Measurements from ENCODE around the gene DPM2. TPM values are rescaled to one million over a fixed set of nuclear protein-coding genes. Genes with fewer than 3 reads are reported as not detected.

Gene DPM2
- total and polyA plus RNA-seq, 2 experiments from 2014 or later = 36.6 to 92.4 TPM

- no peaks in the 10 kb centered on the region for H3K4me1 ChIP-seq (ENCODE audit: insufficient read depth)
- no peak overlapping the region for H3K4me2 ChIP-seq
- no peaks in the 10 kb centered on the region for H3K9me3 Mint-ChIP-seq
- peaks cover 26% of the 10 kb centered on the region for H3K36me3 ChIP-seq (ENCODE audit: insufficient read depth)
- H3K27ac Mint-ChIP-seq = no peak overlapping the region
- H3K9me2 ChIP-seq (ENCODE audit: insufficient read depth) = no peaks in the 10 kb centered on the region
- H3K36me3 Mint-ChIP-seq (ENCODE audit: low read depth) = peaks cover 62% of the 10 kb centered on the region
- H3K27me3 Mint-ChIP-seq (ENCODE audit: insufficient read depth, low read depth, poor library complexity) = peaks cover 15% of the 10 kb centered on the region
- no peaks in the 10 kb centered on the region for H3K79me2 ChIP-seq (replicated peaks; ENCODE audit: insufficient read depth)
- H4K20me1 ChIP-seq (replicated peaks; ENCODE audit: insufficient read depth) = peaks cover 9% of the 10 kb centered on the region
- 0 out of 2 replicates have a peak, but pooled peaks cover 5% of the 10 kb centered on the region for H3F3A ChIP-seq (replicated peaks; ENCODE audit: low read depth)
- H3K4me3 Mint-ChIP-seq = no peak overlapping the region
- H3K4me1 Mint-ChIP-seq = peaks cover 7% of the 10 kb centered on the region; the same call in 2 of the 3 replicates
- ATAC-seq (no peak), DNase-seq (ENCODE audit: low spot score) (no peak)
- no peak overlapping the region for H3K4me3 ChIP-seq
- no peak overlapping the region for H3K27ac ChIP-seq (ENCODE audit: low read depth)
- TF ChIP-seq, protein P1, sequence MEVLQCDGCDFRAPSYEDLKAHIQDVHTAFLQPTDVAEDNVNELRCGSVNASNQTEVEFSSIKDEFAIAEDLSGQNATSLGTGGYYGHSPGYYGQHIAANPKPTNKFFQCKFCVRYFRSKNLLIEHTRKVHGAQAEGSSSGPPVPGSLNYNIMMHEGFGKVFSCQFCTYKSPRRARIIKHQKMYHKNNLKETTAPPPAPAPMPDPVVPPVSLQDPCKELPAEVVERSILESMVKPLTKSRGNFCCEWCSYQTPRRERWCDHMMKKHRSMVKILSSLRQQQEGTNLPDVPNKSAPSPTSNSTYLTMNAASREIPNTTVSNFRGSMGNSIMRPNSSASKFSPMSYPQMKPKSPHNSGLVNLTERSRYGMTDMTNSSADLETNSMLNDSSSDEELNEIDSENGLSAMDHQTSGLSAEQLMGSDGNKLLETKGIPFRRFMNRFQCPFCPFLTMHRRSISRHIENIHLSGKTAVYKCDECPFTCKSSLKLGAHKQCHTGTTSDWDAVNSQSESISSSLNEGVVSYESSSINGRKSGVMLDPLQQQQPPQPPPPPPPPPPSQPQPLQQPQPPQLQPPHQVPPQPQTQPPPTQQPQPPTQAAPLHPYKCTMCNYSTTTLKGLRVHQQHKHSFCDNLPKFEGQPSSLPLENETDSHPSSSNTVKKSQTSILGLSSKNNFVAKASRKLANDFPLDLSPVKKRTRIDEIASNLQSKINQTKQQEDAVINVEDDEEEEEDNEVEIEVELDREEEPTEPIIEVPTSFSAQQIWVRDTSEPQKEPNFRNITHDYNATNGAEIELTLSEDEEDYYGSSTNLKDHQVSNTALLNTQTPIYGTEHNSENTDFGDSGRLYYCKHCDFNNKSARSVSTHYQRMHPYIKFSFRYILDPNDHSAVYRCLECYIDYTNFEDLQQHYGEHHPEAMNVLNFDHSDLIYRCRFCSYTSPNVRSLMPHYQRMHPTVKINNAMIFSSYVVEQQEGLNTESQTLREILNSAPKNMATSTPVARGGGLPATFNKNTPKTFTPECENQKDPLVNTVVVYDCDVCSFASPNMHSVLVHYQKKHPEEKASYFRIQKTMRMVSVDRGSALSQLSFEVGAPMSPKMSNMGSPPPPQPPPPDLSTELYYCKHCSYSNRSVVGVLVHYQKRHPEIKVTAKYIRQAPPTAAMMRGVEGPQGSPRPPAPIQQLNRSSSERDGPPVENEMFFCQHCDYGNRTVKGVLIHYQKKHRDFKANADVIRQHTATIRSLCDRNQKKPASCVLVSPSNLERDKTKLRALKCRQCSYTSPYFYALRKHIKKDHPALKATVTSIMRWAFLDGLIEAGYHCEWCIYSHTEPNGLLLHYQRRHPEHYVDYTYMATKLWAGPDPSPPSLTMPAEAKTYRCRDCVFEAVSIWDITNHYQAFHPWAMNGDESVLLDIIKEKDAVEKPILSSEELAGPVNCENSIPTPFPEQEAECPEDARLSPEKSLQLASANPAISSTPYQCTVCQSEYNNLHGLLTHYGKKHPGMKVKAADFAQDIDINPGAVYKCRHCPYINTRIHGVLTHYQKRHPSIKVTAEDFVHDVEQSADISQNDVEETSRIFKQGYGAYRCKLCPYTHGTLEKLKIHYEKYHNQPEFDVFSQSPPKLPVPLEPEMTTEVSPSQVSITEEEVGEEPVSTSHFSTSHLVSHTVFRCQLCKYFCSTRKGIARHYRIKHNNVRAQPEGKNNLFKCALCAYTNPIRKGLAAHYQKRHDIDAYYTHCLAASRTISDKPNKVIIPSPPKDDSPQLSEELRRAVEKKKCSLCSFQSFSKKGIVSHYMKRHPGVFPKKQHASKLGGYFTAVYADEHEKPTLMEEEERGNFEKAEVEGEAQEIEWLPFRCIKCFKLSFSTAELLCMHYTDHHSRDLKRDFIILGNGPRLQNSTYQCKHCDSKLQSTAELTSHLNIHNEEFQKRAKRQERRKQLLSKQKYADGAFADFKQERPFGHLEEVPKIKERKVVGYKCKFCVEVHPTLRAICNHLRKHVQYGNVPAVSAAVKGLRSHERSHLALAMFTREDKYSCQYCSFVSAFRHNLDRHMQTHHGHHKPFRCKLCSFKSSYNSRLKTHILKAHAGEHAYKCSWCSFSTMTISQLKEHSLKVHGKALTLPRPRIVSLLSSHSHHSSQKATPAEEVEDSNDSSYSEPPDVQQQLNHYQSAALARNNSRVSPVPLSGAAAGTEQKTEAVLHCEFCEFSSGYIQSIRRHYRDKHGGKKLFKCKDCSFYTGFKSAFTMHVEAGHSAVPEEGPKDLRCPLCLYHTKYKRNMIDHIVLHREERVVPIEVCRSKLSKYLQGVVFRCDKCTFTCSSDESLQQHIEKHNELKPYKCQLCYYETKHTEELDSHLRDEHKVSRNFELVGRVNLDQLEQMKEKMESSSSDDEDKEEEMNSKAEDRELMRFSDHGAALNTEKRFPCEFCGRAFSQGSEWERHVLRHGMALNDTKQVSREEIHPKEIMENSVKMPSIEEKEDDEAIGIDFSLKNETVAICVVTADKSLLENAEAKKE (CRISPR knock-in tag; IDR thresholded peaks at IDR 0.05) = no peak
- no peak for TF ChIP-seq ZNF114 (CRISPR knock-in tag; IDR thresholded peaks at IDR 0.05)
- no peak for TF ChIP-seq JUNB (IDR thresholded peaks at IDR 0.05; ENCODE audit: unreplicated experiment)
- TF ChIP-seq EZH2phosphoT487 (IDR thresholded peaks at IDR 0.05; ENCODE audit: unreplicated experiment) = no peak
- TF ChIP-seq CREB1 (CRISPR knock-in tag; IDR thresholded peaks at IDR 0.05; ENCODE audit: low read depth) = no peak
- no peak for TF ChIP-seq POLR2AphosphoS5 (IDR thresholded peaks at IDR 0.05; ENCODE audit: low read depth)
- no peak for TF ChIP-seq STAT1 (IDR thresholded peaks at IDR 0.05; ENCODE audit: unreplicated experiment)
- TF ChIP-seq CTCF (conservative IDR thresholded peaks at IDR 0.05; ENCODE audit: low read depth in 2 of 2) = no peak
- no peak for TF ChIP-seq ZNF331 (CRISPR knock-in tag; IDR thresholded peaks at IDR 0.05; ENCODE audit: low read depth)
- no peak for TF ChIP-seq REST (IDR thresholded peaks at IDR 0.05; ENCODE audit: unreplicated experiment)
- TF ChIP-seq, protein P2, sequence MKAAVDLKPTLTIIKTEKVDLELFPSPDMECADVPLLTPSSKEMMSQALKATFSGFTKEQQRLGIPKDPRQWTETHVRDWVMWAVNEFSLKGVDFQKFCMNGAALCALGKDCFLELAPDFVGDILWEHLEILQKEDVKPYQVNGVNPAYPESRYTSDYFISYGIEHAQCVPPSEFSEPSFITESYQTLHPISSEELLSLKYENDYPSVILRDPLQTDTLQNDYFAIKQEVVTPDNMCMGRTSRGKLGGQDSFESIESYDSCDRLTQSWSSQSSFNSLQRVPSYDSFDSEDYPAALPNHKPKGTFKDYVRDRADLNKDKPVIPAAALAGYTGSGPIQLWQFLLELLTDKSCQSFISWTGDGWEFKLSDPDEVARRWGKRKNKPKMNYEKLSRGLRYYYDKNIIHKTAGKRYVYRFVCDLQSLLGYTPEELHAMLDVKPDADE (IDR thresholded peaks at IDR 0.05) = no peak
- TF ChIP-seq NANOG (IDR thresholded peaks at IDR 0.05; ENCODE audit: borderline replicate concordance) = no peak
- TF ChIP-seq EZH2 (IDR thresholded peaks at IDR 0.05; ENCODE audit: low read depth, unreplicated experiment) = no peak
- H2AFZ ChIP-seq = no peak overlapping the region
- no peaks in the 10 kb centered on the region for H3K27me3 ChIP-seq (ENCODE audit: insufficient read depth)
Measured at GRCh38 chr9:127890053-127890452, 47.6 kb downstream of the DPM2 start.
